K562 (cell line): ENCODE measurements around the gene ZNF77. TPM values are rescaled to one million over a fixed set of nuclear protein-coding genes. Genes with fewer than 3 reads are reported as not detected.
A peak's percentile ranks its signal among the peaks of the same experiment; 100 is the strongest.

Source experiments
- ADNP ChIP-seq: fragments of 200-800 bp; sonication (Bioruptor generic); IDR thresholded peaks from 2 replicates; pipeline ENCODE4 v1.6.1; 2016; ENCODE audit warnings: missing genetic modification characterization, missing compliant biosample characterization
- ARHGAP35 ChIP-seq: fragments of 450-650 bp; IDR thresholded peaks from 2 replicates; pipeline ENCODE4 v1.6.1; 2018; ENCODE audit not compliant: partially characterized antibody
- DACH1 ChIP-seq: fragments of 450-650 bp; IDR thresholded peaks from 2 replicates; pipeline ENCODE4 v1.6.1; 2018; ENCODE audit not compliant: partially characterized antibody
- ETS1 ChIP-seq: conservative IDR thresholded peaks from 2 replicates; pipeline ENCODE4 v1.6.1; 2011; ENCODE audit warnings: low read depth, mild to moderate bottlenecking, low read length; ENCODE audit not compliant: control insufficient read depth
- FOXJ2 ChIP-seq: fragments of 200-800 bp; sonication (Bioruptor generic); IDR thresholded peaks from 2 replicates; pipeline ENCODE4 v1.6.1; 2016; ENCODE audit warnings: missing genetic modification characterization, missing compliant biosample characterization
- HDGF ChIP-seq: fragments of 450-650 bp; IDR thresholded peaks from 2 replicates; pipeline ENCODE4 v1.6.1; 2016
- HIVEP1 ChIP-seq: fragments of 250-450 bp; sonication (Bioruptor Pico); IDR thresholded peaks from 2 replicates; pipeline ENCODE4 v1.4.0; 2020; ENCODE audit warnings: mild to moderate bottlenecking
- NFIX ChIP-seq: fragments of 250-450 bp; sonication (Bioruptor Pico); IDR thresholded peaks from 2 replicates; pipeline ENCODE4 v1.4.0; 2020; ENCODE audit warnings: low read depth, mild to moderate bottlenecking, moderate library complexity
- PHF21A ChIP-seq: fragments of 450-650 bp; IDR thresholded peaks from 2 replicates; pipeline ENCODE4 v1.6.1; 2017; ENCODE audit warnings: low read depth, borderline replicate concordance
- POLR2B ChIP-seq: fragments of 450-650 bp; IDR thresholded peaks from 2 replicates; pipeline ENCODE4 v1.6.1; 2018; ENCODE audit warnings: low read depth; ENCODE audit not compliant: partially characterized antibody
- POLR3A ChIP-seq: IDR thresholded peaks from 2 replicates; pipeline ENCODE4 v1.6.1; 2011; ENCODE audit warnings: borderline replicate concordance, mild to moderate bottlenecking, moderate library complexity; ENCODE audit not compliant: insufficient read length, insufficient read depth; ENCODE audit errors: extremely low read depth
- RBM15 ChIP-seq: fragments of 200-400 bp; formaldehyde crosslinking; IDR thresholded peaks from 2 replicates; pipeline ENCODE4 v1.6.1; 2018; ENCODE audit warnings: mild to moderate bottlenecking, low read length, moderate library complexity; ENCODE audit not compliant: insufficient read depth
- SMAD3 ChIP-seq: fragments of 450-650 bp; formaldehyde crosslinking; conservative IDR thresholded peaks from 2 replicates; pipeline ENCODE4 v1.4.0; 2020; ENCODE audit warnings: mild to moderate bottlenecking
- THAP12 ChIP-seq: fragments of 250-450 bp; sonication (Bioruptor Pico); IDR thresholded peaks from 2 replicates; pipeline ENCODE4 v1.9.0; 2021; ENCODE audit warnings: mild to moderate bottlenecking, inconsistent platforms
- ZC3H8 ChIP-seq: fragments of 450-650 bp; IDR thresholded peaks from 2 replicates; pipeline ENCODE4 v1.6.1; 2017
- ZNF224 ChIP-seq: sonication (generic); formaldehyde crosslinking; IDR thresholded peaks from 2 replicates; pipeline ENCODE4 v1.8.0; 2022; ENCODE audit warnings: mild to moderate bottlenecking, missing genetic modification reagents
- ZNF232 ChIP-seq: sonication (generic); formaldehyde crosslinking; IDR thresholded peaks from 2 replicates; pipeline ENCODE4 v1.8.0; 2022; ENCODE audit warnings: mild to moderate bottlenecking, missing genetic modification reagents
- ZNF277 ChIP-seq: fragments of 250-450 bp; sonication (Bioruptor Pico); IDR thresholded peaks from 2 replicates; pipeline ENCODE4 v1.8.0; 2022; ENCODE audit warnings: inconsistent platforms, mild to moderate bottlenecking, moderate library complexity, borderline replicate concordance
- ZNF512 ChIP-seq: IDR thresholded peaks from 2 replicates; pipeline ENCODE4 v1.6.1; 2016; ENCODE audit warnings: missing genetic modification characterization, missing compliant biosample characterization
- polyA plus RNA-seq, 8 experiments: library from polyadenylated mRNA; depleted of rRNA in 4 of 8; stranded (reverse) in 5 of 8; unstranded in 3 of 8; fragments of >200 nt; fragmentation: Nextera tagmentation in 2 of 8; fragmentation: Illumina TruSeq in 1 of 8; extraction: Ambion mirVana in 2 of 8; extraction: Trizol in 1 of 8; gene quantifications; 2 replicates each; pipeline versions ENCODE4 v1.2.1 to v1.2.3, GENCODE V29; 2011 to 2014; ENCODE audit warnings: inconsistent platforms in 1 of 8, missing spikeins in 1 of 8
- total RNA-seq, 7 experiments: library from RNA; depleted of rRNA in 6 of 7; stranded (reverse); fragments of >200 nt in 6 of 7; fragmentation: Illumina TruSeq in 2 of 7; extraction: Trizol in 2 of 7; gene quantifications; 2 replicates each; pipeline versions ENCODE4 v1.2.1 to v1.2.3, GENCODE V29; 2011 to 2021; ENCODE audit warnings: low replicate concordance in 1 of 7

The ZNF77 gene
- total and polyA plus RNA-seq, 9 of the 15 experiments (the other 6 are each of a cell fraction or from before 2014, with no cell fraction given), result 4.3 to 14.5 (median 7.7) TPM

- TF ChIP-seq PHF21A (no peak), ZNF512 (tag) (no peak), NFIX (CRISPR knock-in tag) (peak; percentile 64; the same call in 1 of the 2 replicates), POLR3A (no peak), ZNF277 (CRISPR knock-in tag) (no peak), HIVEP1 (CRISPR knock-in tag) (peak; percentile 86; the same call in 1 of the 2 replicates), ARHGAP35 (no peak), ADNP (tag) (no peak; the same call in 1 of the 2 replicates), DACH1 (no peak), THAP12 (CRISPR knock-in tag) (no peak), ETS1 (no peak), RBM15 (no peak), ZC3H8 (0 out of 2 replicates have a peak, but pooled peaks have one; percentile 13), SMAD3 (CRISPR knock-in tag) (peak; percentile 76; the same call in 1 of the 2 replicates), POLR2B (no peak), HDGF (no peak), ZNF224 (CRISPR knock-in tag) (no peak), FOXJ2 (tag) (no peak), ZNF232 (no peak)
Measured at GRCh38 chr19:2962018-2962670, 17.4 kb upstream of the ZNF77 start (continued).
